Stimulated activated CD4-positive, alpha-beta T cell treated with anti-CD3 and anti-CD28 coated beads, Interleukin-2, amount 100 ng/mL, for 24 hours (primary cell): Measurements from ENCODE around the gene PLS1.
"Not testable (repeated sequence)": the region's sequence is repeated elsewhere in the genome, so short reads cannot be mapped to it uniquely, and the experiment has no call there.

ENCODE experiments used
- DNase-seq, 2 donors: peaks; one replicate each; pipeline ENCODE4 v3.0.0-alpha.2; 2020

PLS1 gene

DNA sequence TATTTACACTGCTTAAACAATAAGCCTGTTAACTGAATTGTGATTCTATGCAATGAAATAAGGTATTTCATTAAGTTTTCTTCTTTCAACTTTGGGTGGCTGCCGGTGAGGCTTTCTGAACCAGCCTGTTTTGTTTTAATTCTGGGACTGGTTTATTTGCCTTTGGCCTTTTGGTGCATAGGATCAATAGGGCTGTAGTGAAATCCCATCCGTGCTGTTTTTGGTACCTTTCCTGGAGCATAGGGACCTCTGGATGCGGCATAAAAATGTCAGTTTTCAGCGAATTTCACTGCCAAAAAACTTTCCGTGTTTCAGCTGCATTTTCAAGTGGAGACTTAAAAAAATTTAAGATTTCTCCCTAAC lies 514 bp downstream of the PLS1 start:
- DNase-seq, result no peak

GRCh38 chr3:142597906-142598305 lies 1.7 kb downstream of the PLS1 start:
- DNase-seq, result no peak

DNA sequence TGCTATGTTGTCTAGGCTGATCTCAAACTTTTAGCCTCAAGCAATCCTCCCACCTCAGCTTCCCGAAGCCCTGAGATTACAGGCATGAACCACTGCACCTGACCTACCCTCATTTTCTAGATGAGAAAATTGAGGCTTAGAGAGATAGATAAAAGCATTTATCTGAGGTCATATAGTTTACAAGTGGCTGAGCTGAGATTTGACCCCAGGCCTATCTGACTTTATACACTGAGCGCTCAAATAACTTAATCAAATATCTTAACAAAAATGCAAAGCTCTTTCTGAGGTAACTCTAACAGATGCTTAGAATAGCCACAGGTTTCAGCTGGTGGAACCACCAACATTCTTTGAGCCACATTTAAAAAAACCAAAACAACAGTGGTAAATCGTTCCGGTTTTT lies 5.5 kb downstream of the PLS1 start:
- DNase-seq, result no peak

GRCh38 chr3:142602619-142603385 lies 6.6 kb downstream of the PLS1 start:
- no peak for DNase-seq

GRCh38 chr3:142603386-142603705 lies 7.2 kb downstream of the PLS1 start:
- not testable (repeated sequence) for DNase-seq

DNA sequence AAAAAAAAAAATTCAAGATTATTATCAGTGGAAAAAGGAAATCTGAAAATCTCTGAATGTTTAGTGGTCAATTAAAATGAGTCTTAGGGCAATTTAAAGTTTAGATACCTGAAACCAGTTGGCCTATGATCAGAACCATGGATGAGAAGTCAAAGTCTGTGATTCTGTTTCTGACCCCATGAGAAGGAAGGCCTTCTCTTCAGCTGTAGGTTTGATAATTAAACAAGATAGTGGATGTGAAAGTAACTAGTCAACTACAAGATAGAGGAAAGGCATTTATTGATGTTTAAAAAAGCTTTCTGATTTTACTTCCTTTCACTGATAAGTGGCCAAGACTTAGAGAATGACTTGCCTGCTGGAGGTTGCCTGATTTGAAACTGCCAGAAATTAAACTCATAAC lies 8.7 kb downstream of the PLS1 start:
- DNase-seq, result no peak

DNA sequence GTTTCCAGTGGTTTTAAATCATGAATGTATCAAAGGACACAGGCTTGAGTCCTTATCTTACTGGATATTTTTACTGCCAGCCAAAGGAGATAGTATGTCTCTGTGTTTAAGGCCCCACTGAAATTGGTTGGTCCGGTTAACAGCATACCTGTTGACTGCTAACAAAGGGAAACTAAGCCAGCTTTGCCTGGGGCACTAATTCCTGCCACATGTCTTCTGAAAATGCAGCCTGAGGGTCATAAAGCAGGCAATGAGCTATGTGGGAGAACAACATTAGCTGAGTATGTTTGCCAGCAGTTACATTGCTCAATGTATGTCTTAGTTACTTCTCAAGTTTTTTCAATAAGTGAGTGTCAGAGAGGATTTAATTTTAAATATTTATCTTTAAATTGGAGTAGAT lies 12.4 kb downstream of the PLS1 start:
- no peak for DNase-seq

GRCh38 chr3:142609136-142609535 lies 12.9 kb downstream of the PLS1 start:
- no peak for DNase-seq

DNA sequence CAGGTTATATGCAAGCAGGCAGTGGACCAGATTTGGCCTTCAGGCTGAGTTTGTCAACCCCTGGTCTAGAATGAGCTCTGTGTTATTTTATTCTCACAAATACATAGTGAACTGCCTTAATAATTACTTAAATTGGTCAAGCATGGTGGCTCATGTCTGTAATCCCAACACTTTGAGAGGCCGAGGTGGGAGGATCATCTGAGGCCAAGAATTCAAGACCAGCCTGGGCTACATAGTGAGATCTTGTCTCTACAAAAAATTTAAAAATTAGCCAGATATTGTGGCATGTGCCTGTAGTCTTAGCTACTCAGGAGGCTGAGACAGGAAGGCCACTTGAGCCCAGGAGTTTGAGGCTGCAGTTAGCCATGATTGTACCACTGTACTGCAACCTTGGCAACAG lies 15.0 kb downstream of the PLS1 start:
- DNase-seq, result no peak

DNA sequence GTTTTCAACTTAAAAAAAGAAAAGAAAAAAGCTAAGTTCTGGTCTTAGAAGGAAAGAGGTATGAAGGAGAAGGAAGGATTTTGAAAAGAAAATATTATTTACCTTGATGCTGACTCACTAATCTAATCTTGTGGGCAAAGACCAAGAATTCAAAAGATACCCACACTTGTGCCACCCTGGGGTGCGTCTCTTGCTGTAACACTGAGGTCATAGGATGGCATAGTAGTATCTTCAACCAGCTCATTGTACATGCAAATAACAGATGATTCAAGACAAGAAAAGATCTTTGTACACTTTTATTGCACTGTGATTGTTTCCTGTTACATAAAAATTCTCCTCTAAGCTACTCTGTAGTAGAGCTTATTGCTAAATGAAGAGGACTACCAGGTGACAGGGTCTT lies 17.3 kb downstream of the PLS1 start:
- no peak for DNase-seq

DNA sequence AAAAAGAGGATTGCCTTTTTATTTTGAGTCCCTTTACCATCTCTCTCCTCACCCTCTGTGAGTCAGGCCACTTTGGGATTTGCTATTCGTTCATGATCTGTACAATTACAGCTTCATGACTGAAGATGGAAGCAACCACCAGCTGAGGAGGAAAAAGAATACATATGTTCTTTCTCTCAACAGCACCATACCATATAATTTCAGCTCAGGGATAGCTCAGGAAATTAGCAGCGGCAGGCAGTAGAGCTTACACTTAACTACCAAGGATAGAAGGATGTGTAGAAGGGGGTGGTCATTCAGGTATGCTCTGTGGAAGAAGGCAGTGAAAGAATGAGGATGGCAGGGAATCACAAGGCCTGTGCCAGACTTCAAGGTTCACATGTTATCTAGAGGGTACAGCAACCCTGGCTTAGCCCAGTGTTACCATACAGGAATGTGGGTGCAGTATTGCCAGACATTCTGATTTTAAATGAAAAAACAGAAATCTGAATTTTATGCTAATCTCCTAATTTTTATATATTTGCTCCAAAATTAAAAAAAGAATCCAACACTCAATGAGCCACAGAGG lies 17.9 kb downstream of the PLS1 start:
- no peak for DNase-seq

- DNase-seq, result no peak
Measured at GRCh38 chr3:142615171-142615570, 19.0 kb downstream of the PLS1 start.

- no peak for DNase-seq
Measured at GRCh38 chr3:142618917-142619461, 22.8 kb downstream of the PLS1 start.

DNA sequence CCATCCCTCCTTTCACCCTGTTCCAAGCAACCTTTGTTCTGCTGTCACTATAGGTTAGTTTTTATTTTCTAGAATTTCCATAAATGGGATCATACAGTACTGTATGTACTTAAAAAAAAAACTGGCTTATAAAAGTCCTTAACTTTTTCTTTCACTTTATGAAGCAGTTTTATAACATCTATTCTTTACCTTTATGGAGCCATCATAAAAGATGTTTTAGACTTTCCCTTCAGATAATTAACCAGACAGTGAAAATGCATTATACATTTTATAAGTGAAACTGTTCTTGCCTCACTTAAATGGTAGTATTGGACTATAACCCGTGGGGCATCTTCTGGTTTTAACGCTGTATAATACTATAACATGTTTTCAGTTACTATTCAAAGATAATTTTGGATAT lies 26.2 kb downstream of the PLS1 start:
- no peak for DNase-seq

GRCh38 chr3:142623194-142623593 lies 27.0 kb downstream of the PLS1 start:
- DNase-seq, result no peak

GRCh38 chr3:142624341-142625152 lies 28.4 kb downstream of the PLS1 start:
- DNase-seq, result no peak

- DNase-seq, result no peak
Measured at GRCh38 chr3:142625153-142625440, 28.9 kb downstream of the PLS1 start.

DNA sequence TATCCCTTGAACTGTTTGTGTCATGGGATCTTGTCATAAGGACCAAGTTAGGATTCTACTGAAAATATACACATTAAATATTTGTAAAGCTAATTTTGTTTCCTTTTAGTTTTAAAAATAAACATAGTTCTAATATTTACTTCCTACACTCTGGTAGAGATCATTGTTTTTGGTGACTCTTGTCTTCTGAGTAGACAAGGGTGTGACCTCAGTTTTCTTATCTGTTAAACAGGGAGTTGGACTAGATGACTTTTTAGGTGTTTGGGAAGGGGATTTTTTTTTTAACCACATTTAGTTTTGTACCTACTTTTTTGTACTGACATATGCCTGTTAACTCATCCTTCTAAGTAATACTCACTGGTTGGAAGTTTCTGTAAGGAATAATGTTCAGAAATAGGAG lies 30.8 kb downstream of the PLS1 start:
- DNase-seq, result no peak

DNA sequence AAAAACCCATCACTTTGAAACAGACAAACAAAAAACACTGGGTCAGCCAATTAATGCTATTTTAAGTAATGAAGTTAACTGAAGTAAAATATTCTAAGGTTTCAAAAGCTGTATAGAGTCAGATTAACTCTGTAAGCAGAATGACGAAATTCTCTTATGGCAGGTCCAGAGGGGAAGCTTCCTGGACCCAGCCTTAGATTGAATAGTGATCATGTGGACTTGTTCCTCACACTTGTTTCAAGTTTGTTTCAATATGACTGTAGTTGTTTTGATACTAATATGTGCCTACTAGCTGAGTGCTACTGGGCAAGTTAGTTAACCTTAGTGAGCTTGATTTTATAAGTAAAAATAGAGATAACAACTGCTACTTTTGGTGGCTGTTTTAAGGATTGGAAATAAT lies 32.6 kb downstream of the PLS1 start:
- no peak for DNase-seq

DNA sequence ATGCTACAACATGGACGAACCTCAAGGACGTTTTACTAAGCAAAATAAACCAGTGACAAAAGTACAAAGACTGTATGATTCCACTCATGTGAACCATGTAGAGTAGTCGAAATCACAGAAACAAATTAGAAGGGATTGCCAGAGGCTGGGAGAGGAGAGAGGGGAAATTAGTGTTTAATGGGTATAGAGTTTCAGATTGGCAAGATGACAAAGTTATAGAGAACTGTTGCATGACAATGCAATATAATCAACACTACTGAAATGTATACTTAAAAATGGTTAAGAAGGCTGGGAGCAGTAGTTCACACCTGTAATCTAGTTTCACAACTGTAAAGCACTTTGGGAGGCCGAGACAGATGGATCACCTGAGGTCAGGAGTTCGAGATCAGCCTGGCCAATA lies 36.9 kb downstream of the PLS1 start:
- DNase-seq, result no peak

DNA sequence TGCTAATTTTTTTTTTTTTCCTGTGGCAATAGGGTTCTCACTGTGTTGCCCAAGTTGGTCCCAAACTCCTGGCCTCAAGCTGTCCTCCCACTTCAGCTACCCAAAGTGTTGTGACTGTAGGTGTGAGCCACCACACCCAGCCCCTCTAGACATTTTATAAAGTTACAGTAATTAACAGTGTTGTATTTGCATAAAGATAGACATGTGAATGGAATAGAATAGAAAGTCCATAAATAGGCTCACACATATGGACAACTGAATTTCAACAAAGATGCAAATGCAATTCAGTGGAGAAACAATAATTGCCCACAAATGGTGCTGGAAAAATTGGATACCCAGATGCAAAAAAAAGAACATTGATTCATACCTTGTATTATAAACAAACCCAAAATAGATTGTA lies 39.9 kb downstream of the PLS1 start:
- DNase-seq, result no peak

- no peak for DNase-seq
Measured at GRCh38 chr3:142636664-142637063, 40.5 kb downstream of the PLS1 start.

GRCh38 chr3:142638291-142638690 lies 42.1 kb downstream of the PLS1 start:
- no peak for DNase-seq

GRCh38 chr3:142641504-142641903 lies 45.3 kb downstream of the PLS1 start:
- no peak for DNase-seq
